ENCODE data around the gene RPL6.
"Not testable (repeated sequence)": the region's sequence is repeated elsewhere in the genome, so short reads cannot be mapped to it uniquely, and the experiment has no call there.

RPL6 gene

GRCh38 chr12:112419297-112420133, 10.1 kb upstream of the RPL6 start:
- peak in 1 of 3 donors; percentile 28 for DNase-seq (ENCODE audit: low read depth in 2 of 3, low spot score in 1 of 3)

GRCh38 chr12:112418608-112419296, 9.3 kb upstream of the RPL6 start, which contains the start of gene PTPN11:
Gene PTPN11, plus strand, starts transcription at chr12:112418947. Its CDS starts 165 bp downstream, at chr12:112419112.
- peak; percentile 79 to 90 (median 87) for DNase-seq (ENCODE audit: low read depth in 2 of 3, low spot score in 1 of 3)

GRCh38 chr12:112418273-112418607, 8.8 kb upstream of the RPL6 start:
- peak in 1 of 3 donors; percentile 27 for DNase-seq (ENCODE audit: low read depth in 2 of 3, low spot score in 1 of 3)

GRCh38 chr12:112415457-112415856, 6.1 kb upstream of the RPL6 start:
- DNase-seq (ENCODE audit: low read depth in 2 of 3, low spot score in 1 of 3), result not testable (repeated sequence)

GRCh38 chr12:112413855-112414625, 4.6 kb upstream of the RPL6 start:
- no peak for DNase-seq (ENCODE audit: low read depth in 2 of 3, low spot score in 1 of 3)

GRCh38 chr12:112409906-112410244, 470 bp upstream of the RPL6 start:
- DNase-seq (ENCODE audit: low read depth in 2 of 3, low spot score in 1 of 3), result no peak

- DNase-seq (ENCODE audit: low read depth in 2 of 3, low spot score in 1 of 3), result no peak
These were observed 784 bp downstream of the RPL6 start for GRCh38 chr12:112408621-112409020.

- not testable (repeated sequence) for DNase-seq (ENCODE audit: low read depth in 2 of 3, low spot score in 1 of 3)
These were observed 1.7 kb downstream of the RPL6 start for GRCh38 chr12:112407683-112408082.

- DNase-seq (ENCODE audit: low read depth in 2 of 3, low spot score in 1 of 3), result no peak
These were observed 2.6 kb downstream of the RPL6 start for GRCh38 chr12:112406519-112407488.

- DNase-seq (ENCODE audit: low read depth in 2 of 3, low spot score in 1 of 3), result no peak
These were observed 7.4 kb downstream of the RPL6 start for GRCh38 chr12:112401903-112402498.

- no peak for DNase-seq (ENCODE audit: low read depth in 2 of 3, low spot score in 1 of 3)
These were observed 8.4 kb downstream of the RPL6 start for GRCh38 chr12:112401054-112401453.

- no peak for DNase-seq (ENCODE audit: low read depth in 2 of 3, low spot score in 1 of 3)
These were observed 16.1 kb downstream of the RPL6 start for GRCh38 chr12:112393328-112393727.

GRCh38 chr12:112389922-112390654, 19.3 kb downstream of the RPL6 start:
- DNase-seq (ENCODE audit: low read depth in 2 of 3, low spot score in 1 of 3), result not testable (repeated sequence)

- DNase-seq (ENCODE audit: low read depth in 2 of 3, low spot score in 1 of 3), result no peak
These were observed 20.2 kb downstream of the RPL6 start for GRCh38 chr12:112389228-112389627.

- DNase-seq (ENCODE audit: low read depth in 2 of 3, low spot score in 1 of 3), result no peak
These were observed 22.7 kb downstream of the RPL6 start for GRCh38 chr12:112386726-112387125.

- DNase-seq (ENCODE audit: low read depth in 2 of 3, low spot score in 1 of 3), result no peak
These were observed 26.5 kb downstream of the RPL6 start for GRCh38 chr12:112382866-112383265.

- peak; percentile 82 to 95 (median 91) for DNase-seq (ENCODE audit: low read depth in 2 of 3, low spot score in 1 of 3)
These were observed 27.3 kb downstream of the RPL6 start, which contains the start of gene HECTD4 for GRCh38 chr12:112381883-112382796. Gene HECTD4, minus strand, starts transcription at chr12:112382431. Its CDS starts 303 bp downstream, at chr12:112382128.

- peak in 1 of 3 donors; percentile 24 for DNase-seq (ENCODE audit: low read depth in 2 of 3, low spot score in 1 of 3)
These were observed 28.0 kb downstream of the RPL6 start for GRCh38 chr12:112381406-112381882.

All from stimulated activated CD4-positive, alpha-beta T cell treated with anti-CD3 and anti-CD28 coated beads, Interleukin-12 subunit alpha, Interleukin-12 subunit beta, amount 100 ng/mL, for 48 hours (primary cell).